K562 (cell line): ENCODE results near the gene ZNF791. TPM values are rescaled to one million over a fixed set of nuclear protein-coding genes. Genes with fewer than 3 reads are reported as not detected.

ENCODE experiments used
- CAMTA2 ChIP-seq: fragments of 250-450 bp; sonication (Bioruptor Pico); conservative IDR thresholded peaks from 2 replicates; pipeline ENCODE4 v1.5.1; 2022
- CTCFL ChIP-seq: IDR thresholded peaks from 2 replicates; pipeline ENCODE4 v1.6.1; 2011; ENCODE audit warnings: borderline replicate concordance, low read depth, mild to moderate bottlenecking, moderate library complexity, low read length; ENCODE audit not compliant: insufficient read depth, poor library complexity, severe bottlenecking
- EGR1 ChIP-seq: fragments of 450-650 bp; conservative IDR thresholded peaks from 2 replicates; pipeline ENCODE4 v1.6.1; 2017; ENCODE audit warnings: mild to moderate bottlenecking
- KDM4B ChIP-seq, 2 experiments: fragments of 450-650 bp in 1 of 2; sonication (generic) in 1 of 2; IDR thresholded peaks; 2 replicates each; pipeline ENCODE4 v1.6.1; 2016 to 2017; ENCODE audit warnings: borderline replicate concordance in 2 of 2, antibody characterized with exemption in 1 of 2, low read depth in 1 of 2, mild to moderate bottlenecking in 1 of 2
- MLX ChIP-seq, 2 experiments: fragments of 450-650 bp in 1 of 2; sonication (generic) in 1 of 2; formaldehyde crosslinking; conservative IDR thresholded peaks; 2 replicates each; pipeline versions ENCODE4 v1.4.0 to v1.8.1; 2020 to 2022; ENCODE audit warnings: mild to moderate bottlenecking in 1 of 2, missing genetic modification reagents in 1 of 2
- MTA1 ChIP-seq: fragments of 450-650 bp; IDR thresholded peaks from 2 replicates; pipeline ENCODE4 v1.6.1; 2017; ENCODE audit warnings: borderline replicate concordance
- MYC ChIP-seq, 2 experiments: fragments of 250-450 bp in 1 of 2; sonication (Bioruptor Pico) in 1 of 2; IDR thresholded peaks; 2 replicates each; pipeline versions ENCODE4 v1.5.1 to v1.6.1; 2012 to 2021; ENCODE audit warnings: low read depth in 2 of 2, borderline replicate concordance in 1 of 2, improper control_type of control experiment in 1 of 2, low read length in 1 of 2, mild to moderate bottlenecking in 1 of 2, moderate library complexity in 1 of 2
- NFE2L1 ChIP-seq: fragments of 450-650 bp; IDR thresholded peaks from 2 replicates; pipeline ENCODE4 v1.6.1; 2016; ENCODE audit warnings: missing genetic modification characterization, low read depth, mild to moderate bottlenecking, missing compliant biosample characterization, moderate library complexity, borderline replicate concordance
- PHTF2 ChIP-seq: fragments of 250-450 bp; sonication (Bioruptor Pico); IDR thresholded peaks from 2 replicates; pipeline ENCODE4 v1.5.0; 2021; ENCODE audit warnings: mild to moderate bottlenecking
- SRF ChIP-seq, 2 experiments: fragments of 250-450, 450-650 bp in 1 of 2; sonication (Bioruptor Pico) in 1 of 2; sonication (generic) in 1 of 2; formaldehyde crosslinking; IDR thresholded peaks; 2 replicates each; pipeline versions ENCODE4 v1.5.0 to v1.5.1; 2020 to 2022; ENCODE audit warnings: mild to moderate bottlenecking in 1 of 2, missing genetic modification reagents in 1 of 2
- THRB ChIP-seq: fragments of 450-650 bp; formaldehyde crosslinking; conservative IDR thresholded peaks from 2 replicates; pipeline ENCODE4 v1.4.0; 2022; ENCODE audit warnings: mild to moderate bottlenecking, missing genetic modification characterization
- ZNF318 ChIP-seq, 2 experiments: fragments of 450-650 bp; IDR thresholded peaks; 2 replicates each; pipeline ENCODE4 v1.6.1; 2016; ENCODE audit warnings: mild to moderate bottlenecking in 2 of 2, borderline replicate concordance in 1 of 2, low read depth in 1 of 2, moderate library complexity in 1 of 2
- polyA plus RNA-seq, 8 experiments: library from polyadenylated mRNA; depleted of rRNA in 4 of 8; stranded (reverse) in 5 of 8; unstranded in 3 of 8; fragments of >200 nt; fragmentation: Nextera tagmentation in 2 of 8; fragmentation: Illumina TruSeq in 1 of 8; extraction: Ambion mirVana in 2 of 8; extraction: Trizol in 1 of 8; gene quantifications; 2 replicates each; pipeline versions ENCODE4 v1.2.1 to v1.2.3, GENCODE V29; 2011 to 2014; ENCODE audit warnings: inconsistent platforms in 1 of 8, missing spikeins in 1 of 8
- total RNA-seq, 7 experiments: library from RNA; depleted of rRNA in 6 of 7; stranded (reverse); fragments of >200 nt in 6 of 7; fragmentation: Illumina TruSeq in 2 of 7; extraction: Trizol in 2 of 7; gene quantifications; 2 replicates each; pipeline versions ENCODE4 v1.2.1 to v1.2.3, GENCODE V29; 2011 to 2021; ENCODE audit warnings: low replicate concordance in 1 of 7

ZNF791 gene
- total and polyA plus RNA-seq, 9 of the 15 experiments (the other 6 are each of a cell fraction or from before 2014, with no cell fraction given): 7.8 to 22.7 (median 13.1) TPM

GRCh38 chr19:12666265-12667048 is 55.7 kb downstream of the ZNF791 start, which contains the start of the genes MAN2B1 and WDR83 (continued):
- TF ChIP-seq ZNF318 (IDR thresholded peaks at IDR 0.05; ENCODE audit: borderline replicate concordance in 1 of 2, low read depth in 1 of 2): no peak
- no peak for TF ChIP-seq CTCFL
- TF ChIP-seq MLX (CRISPR knock-in tag; conservative IDR thresholded peaks at IDR 0.05): no peak
- 0 out of 4 replicates have a peak, but pooled peaks of 1 of the 2 experiments have one; percentile 27 for TF ChIP-seq SRF (CRISPR knock-in tag; IDR thresholded peaks at IDR 0.05)
- TF ChIP-seq KDM4B (IDR thresholded peaks at IDR 0.05; ENCODE audit: borderline replicate concordance in 2 of 2, low read depth in 1 of 2): no peak
- no peak for TF ChIP-seq CAMTA2 (CRISPR knock-in tag)
- peak; percentile 44; the same call in 1 of the 2 replicates for TF ChIP-seq EGR1
- TF ChIP-seq MTA1: no peak
- TF ChIP-seq THRB (CRISPR knock-in tag): no peak
- TF ChIP-seq MYC (IDR thresholded peaks at IDR 0.05; ENCODE audit: low read depth, low read length): no peak
- no peak for TF ChIP-seq MYC (CRISPR knock-in tag; IDR thresholded peaks at IDR 0.05; ENCODE audit: borderline replicate concordance, low read depth)
- TF ChIP-seq NFE2L1 (tag): no peak
- TF ChIP-seq PHTF2: no peak
